Stimulated activated CD8-positive, alpha-beta memory T cell treated with anti-CD3 and anti-CD28 coated beads, Interleukin-15, amount 100 ng/mL, for 24 hours (primary cell): Measurements from ENCODE around the gene BPIFA2.
"Not testable (repeated sequence)": the region's sequence is repeated elsewhere in the genome, so short reads cannot be mapped to it uniquely, and the experiment has no call there.

Experiments
- DNase-seq: peaks from one replicate; pipeline ENCODE4 v3.0.0-alpha.2; 2020; ENCODE audit warnings: low read depth

The BPIFA2 gene

GRCh38 chr20:33160681-33161080, 7.3 kb upstream of the BPIFA2 start:
- no peak for DNase-seq

- no peak for DNase-seq
Measured at GRCh38 chr20:33162313-33162712, 5.6 kb upstream of the BPIFA2 start.

- no peak for DNase-seq
Measured at GRCh38 chr20:33162753-33163152, 5.2 kb upstream of the BPIFA2 start.

GRCh38 chr20:33163856-33164762, 3.9 kb upstream of the BPIFA2 start:
- DNase-seq = no peak

- DNase-seq = no peak
Measured at GRCh38 chr20:33164763-33165095, 3.2 kb upstream of the BPIFA2 start.

- no peak for DNase-seq
Measured at GRCh38 chr20:33165416-33166055, 2.4 kb upstream of the BPIFA2 start.

GRCh38 chr20:33166533-33167113, 1.3 kb upstream of the BPIFA2 start:
- no peak for DNase-seq

GRCh38 chr20:33169176-33169794, 1.3 kb downstream of the BPIFA2 start:
- no peak for DNase-seq

GRCh38 chr20:33172781-33173180, 4.8 kb downstream of the BPIFA2 start:
- DNase-seq = no peak

GRCh38 chr20:33175123-33175522, 7.2 kb downstream of the BPIFA2 start:
- no peak for DNase-seq

GRCh38 chr20:33176101-33176500, 8.1 kb downstream of the BPIFA2 start:
- no peak for DNase-seq

GRCh38 chr20:33177866-33178265, 9.9 kb downstream of the BPIFA2 start:
- DNase-seq = no peak

- DNase-seq = no peak
Measured at GRCh38 chr20:33178726-33179125, 10.8 kb downstream of the BPIFA2 start.

- no peak for DNase-seq
Measured at GRCh38 chr20:33180169-33180568, 12.2 kb downstream of the BPIFA2 start.

GRCh38 chr20:33181482-33182093, 13.6 kb downstream of the BPIFA2 start:
- DNase-seq = no peak

- no peak for DNase-seq
Measured at GRCh38 chr20:33183312-33183711, 15.4 kb downstream of the BPIFA2 start.

- not testable (repeated sequence) for DNase-seq
Measured at GRCh38 chr20:33185031-33185590, 17.2 kb downstream of the BPIFA2 start.

- DNase-seq = no peak
Measured at GRCh38 chr20:33187491-33187890, 19.5 kb downstream of the BPIFA2 start.

- no peak for DNase-seq
Measured at GRCh38 chr20:33188421-33188820, 20.5 kb downstream of the BPIFA2 start.

- DNase-seq = no peak
Measured at GRCh38 chr20:33191484-33191883, 23.5 kb downstream of the BPIFA2 start.

GRCh38 chr20:33191955-33192354, 24.0 kb downstream of the BPIFA2 start:
- no peak for DNase-seq

GRCh38 chr20:33192912-33193501, 25.0 kb downstream of the BPIFA2 start:
- no peak for DNase-seq
